HG02973 (cell line): ENCODE data around the gene LTA.
A peak's percentile ranks its signal among the peaks of the same experiment; 100 is the strongest.
"Not testable (repeated sequence)": the region's sequence is repeated elsewhere in the genome, so short reads cannot be mapped to it uniquely, and the experiment has no call there.

Experiments
- ATAC-seq: cut with Tn5 transposase; IDR thresholded peaks from one replicate; pipeline ENCODE4 v1.9.1; 2021; ENCODE audit warnings: moderate library complexity; ENCODE audit not compliant: unreplicated experiment

The LTA gene

DNA sequence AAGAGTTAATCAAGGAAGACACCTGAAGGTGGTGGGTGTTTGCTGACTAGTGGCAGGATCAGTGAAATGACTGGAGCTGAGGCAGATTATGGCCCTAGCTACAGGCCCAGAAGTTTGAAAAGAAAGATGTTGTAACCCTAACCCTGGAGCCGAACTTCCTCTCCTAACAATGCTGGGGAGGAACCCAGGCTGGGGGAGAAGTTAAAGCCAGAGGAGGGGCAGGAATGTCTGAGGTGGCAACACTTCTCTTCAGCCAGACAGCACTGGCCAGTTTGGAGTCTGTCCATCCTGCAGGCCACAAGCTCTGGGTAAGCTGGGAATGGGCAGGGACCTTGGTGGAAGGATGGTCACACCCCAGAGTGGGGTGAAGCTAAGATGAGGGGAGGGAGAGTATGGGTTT is 13.9 kb downstream of the LTA start, which contains the start of gene LST1:
Gene LST1, plus strand, starts transcription at position 270 of the 400 bp plus-strand sequence. CDS start 1,023 bp downstream, outside the sequence.
- ATAC-seq = no peak

DNA sequence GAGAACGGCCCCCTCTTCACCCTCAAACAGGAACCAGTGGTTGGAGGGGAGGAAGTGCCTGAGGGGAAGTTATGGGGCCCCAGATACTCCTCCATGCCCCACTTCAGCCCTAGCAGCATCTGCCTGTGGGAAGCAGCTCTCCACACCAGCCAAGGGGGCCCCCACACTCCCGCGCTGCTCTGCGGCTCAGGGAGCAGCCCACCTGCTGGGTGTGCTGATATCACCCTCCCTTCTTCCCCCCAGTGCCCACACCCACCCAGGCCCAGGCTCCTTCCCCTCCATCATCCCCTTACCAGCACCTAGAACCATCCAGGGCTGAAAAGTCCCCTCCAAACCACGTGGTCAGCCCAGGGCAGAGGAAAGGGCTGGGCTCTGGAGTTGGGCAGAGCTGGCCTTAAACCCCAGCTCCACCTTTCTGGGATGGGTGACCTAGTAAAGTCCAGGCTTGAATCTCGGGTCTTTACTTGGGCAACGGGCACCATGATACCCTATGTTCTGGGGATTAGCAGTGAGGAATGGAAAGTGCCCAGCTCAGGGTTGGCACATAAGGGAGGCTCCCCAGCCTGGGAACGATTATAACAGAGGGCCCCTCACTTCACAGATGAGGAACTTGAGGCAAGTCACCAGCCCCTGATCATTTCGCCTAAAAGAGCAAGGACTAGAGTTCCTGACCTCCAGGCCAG is 14.7 kb downstream of the LTA start:
- ATAC-seq = no peak

DNA sequence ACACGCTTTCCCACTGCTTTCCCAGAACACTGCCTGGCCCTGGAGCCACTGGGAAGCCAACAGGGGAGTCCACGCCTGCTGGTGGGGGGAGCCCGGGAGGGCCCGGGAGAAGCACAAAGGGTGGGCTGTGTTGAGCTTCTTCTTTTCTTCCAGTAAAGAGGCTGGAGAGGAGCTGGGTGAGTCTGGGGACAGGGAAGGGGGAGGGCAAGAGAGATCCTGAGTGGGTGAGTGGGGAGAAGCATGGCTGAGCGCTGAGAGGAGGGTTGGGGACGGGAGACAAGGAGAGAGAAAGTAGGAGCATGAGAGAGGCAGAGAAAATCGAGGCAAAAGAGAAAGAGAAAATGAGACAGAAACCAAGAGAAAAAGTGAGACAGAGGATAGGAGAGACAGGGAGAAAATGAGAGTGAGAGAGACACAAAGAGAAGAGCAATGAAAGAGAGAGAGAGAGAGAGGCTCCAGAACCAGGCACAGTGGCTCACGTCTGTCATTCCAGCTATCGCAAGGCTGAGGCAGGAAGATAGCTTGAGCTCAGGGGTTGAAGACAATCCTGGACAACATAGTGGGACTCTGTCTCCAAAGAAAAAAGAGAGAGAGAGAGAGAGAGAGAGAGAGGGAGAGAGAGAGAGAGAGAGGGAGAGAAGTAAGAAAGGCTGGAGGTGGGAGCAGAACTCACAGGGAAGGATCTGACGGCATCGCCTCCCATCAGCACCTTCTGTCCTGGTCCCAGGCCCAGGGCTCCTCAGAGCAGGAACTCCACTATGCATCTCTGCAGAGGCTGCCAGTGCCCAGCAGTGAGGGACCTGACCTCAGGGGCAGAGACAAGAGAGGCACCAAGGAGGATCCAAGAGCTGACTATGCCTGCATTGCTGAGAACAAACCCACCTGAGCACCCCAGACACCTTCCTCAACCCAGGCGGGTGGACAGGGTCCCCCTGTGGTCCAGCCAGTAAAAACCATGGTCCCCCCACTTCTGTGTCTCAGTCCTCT is 16.0 kb downstream of the LTA start:
- ATAC-seq = no peak

DNA sequence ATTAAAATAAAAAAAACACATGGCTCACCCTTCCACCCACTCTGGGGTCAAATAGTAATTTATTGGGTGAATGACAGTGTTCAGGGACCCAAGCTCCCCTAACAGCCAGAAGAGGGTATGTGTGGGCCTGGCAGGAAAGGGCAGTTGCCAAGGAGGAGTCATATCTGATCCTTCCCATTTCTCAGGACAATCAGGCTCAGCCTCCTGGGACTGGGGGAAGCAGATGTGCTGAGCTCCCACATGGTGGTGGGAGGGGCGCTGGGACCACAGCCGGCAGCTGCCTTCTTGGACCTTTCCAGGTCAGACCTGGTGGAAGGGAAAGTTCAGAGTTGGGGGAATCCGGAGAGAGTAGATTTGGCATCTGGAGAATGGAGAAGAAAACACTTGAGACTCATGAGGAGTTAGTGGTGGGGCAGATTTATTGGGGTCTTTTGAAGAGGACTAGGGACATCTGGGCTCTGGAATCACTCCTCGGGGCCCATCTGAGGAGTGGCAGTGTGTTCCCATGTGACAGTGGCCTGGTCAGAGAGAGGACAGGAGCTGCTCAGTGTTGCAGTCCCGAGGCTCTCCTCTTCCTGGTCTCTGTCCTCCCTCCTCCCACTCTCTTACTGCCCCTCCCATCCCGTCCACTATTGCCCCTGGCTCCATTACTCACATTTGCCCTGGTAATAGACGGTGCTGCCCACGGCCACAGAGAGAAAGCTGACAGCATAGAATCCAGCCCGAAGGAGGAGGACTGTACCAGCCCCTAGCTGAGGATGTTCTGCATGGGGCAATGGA is 17.0 kb downstream of the LTA start:
- ATAC-seq = no peak

DNA sequence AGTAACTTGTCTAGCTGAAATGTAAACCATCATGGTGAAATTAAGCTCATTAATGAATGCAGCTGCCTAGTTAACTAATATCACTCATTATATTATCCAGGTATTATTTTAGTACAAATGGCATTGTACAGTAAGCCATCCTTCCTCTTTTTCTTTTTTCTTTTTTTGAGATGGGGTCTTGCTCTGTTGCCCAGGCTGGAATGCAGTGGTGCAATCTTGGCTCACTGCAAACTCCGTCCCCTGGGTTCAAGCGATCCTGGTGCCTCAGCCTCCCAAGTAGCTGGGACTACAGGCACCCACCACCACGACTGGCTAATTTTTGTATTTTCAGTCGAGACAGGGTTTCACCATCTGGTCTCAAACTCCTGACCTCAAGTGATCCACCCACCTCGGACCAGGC is 18.6 kb downstream of the LTA start:
- ATAC-seq = not testable (repeated sequence)

DNA sequence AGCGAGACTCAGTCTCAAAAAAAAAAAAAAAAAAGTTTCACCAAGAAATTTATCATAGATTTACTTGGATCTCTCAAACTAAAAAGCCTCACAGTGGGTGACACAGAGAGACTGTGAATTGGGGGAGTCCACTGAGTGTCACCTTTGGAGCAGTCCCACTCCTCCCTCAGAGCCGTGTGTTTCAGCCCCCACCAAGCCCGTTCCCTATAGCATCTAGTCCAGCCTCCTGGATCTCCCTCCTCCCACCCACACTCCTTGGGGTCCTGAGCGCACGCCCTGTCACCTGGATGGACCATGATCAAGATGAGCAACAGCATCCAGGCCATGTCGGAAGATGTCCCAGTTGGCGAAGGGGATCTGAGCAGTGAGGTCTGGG is 20.3 kb downstream of the LTA start:
- no peak for ATAC-seq

DNA sequence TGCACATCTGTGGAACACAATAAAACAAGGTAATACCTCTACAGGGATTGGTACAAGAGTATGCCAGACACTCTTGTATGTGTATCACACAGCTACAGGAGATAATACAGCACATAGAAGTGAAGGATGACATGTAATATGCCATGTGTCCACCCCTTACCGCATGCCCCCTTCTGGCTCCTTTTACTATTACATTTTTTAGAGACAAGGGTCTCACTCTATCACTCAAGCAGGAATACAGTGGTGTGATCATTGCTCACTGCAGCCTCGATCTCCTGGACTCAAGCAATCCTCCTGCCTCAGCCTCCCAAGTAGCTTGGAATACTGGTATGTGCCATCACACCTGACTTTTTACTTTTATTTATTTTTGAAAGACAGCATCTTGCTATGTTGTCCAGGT is 24.9 kb downstream of the LTA start:
- ATAC-seq = no peak

DNA sequence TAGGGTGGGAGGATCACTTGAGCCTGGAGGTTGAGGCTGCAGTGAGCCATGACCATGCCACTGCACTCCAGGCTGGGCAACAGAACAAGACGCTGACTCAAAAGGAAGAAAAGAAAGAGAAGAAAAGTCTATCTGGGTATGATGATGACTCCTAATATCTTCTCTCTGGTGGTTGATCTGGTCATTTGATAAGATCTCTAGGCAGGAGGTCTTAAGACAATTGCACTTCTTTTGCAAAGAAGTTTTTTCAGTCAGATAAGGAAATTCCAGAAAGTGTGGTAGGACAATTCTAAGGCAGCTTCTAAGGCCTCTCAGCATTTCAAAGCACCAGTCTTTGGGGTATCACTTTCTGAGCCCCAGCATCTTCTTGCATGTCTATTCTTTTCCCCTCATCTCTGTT is 35.2 kb downstream of the LTA start:
- ATAC-seq = no peak

DNA sequence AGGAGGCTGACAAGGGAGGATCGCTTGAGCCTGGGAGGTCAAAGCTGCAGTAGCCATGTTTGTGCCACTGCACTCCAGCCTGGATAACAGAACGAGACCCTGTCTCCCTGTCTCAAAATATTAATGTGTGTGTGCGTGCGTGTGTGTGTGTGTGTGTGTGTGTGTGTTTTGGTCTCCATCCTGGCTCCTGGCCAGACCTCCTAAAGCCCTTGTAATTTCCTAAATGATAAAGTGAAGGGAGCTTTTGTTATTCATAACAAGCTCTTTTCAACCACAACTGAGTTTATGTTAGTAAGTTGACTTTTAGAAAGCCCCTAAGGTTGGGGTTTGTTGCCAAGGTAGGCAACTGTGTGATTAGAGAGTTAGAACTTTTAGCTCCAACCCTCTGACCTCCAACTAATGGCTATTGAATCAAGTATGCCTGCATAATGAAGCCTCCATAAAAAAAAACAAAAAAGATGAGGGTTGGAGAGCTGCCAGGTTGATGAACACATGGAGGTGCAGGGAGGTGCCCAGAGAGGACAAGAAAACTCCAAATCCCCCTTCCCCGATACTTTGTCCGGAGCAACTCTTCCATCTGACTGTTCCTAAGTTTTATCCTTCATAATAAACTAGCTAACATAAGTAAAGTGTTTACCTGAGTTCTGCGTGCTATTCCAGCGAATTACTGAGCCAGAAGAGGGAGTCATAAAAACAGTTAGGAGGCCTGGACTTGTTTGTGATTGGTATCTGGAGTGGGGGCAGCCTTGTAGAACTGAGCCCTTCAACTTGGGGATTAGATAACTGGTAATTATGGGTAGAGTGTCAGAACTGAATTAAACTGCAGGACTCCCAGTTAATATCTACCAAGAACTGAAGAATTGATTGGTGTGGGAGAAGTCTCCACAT is 37.7 kb downstream of the LTA start:
- ATAC-seq = no peak

DNA sequence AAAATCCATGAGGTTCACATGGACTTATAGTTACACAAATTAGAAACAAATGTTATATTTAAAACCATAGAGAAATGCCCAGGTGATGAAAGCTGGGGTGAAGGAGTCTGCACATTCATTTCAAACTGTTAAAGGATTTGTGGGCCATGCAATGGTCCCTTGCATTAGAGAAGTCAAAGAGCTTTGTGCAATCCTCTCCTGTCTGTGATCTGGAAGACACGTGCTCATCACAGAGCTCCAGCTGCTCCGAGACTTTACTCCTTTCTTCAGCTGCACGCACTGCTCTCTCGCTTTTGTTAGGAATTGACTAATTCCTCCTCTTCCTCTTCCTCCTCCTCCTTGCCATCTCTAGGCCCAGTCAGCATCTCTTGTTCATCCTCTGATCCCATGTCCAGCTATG is 38.9 kb downstream of the LTA start:
- no peak for ATAC-seq

DNA sequence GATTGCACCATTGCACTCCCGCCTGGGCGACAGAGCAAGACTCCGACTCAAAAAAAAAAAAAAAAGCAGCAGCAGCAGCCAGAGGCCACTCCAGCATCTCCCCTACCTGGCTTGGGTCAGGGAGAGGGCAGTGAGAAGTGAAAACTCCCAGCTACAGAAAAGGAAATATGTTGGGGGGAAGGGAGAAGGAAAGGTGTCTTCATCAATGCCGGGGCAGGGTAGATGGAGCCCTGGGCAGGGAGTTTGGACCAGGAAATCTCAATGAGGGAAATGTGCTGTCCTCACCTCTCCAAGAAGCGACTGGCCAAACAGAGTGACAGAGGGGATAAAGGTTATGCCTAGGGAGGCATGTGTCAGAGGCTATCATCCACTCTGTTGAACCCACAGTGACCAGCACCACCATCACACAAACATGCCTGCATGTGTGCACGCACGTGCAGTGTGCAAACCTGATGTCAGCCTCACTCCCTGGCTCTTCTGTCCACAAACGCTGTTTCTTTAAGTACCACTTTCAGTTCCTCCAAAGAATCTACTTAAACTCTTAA is 42.1 kb downstream of the LTA start:
- no peak for ATAC-seq

DNA sequence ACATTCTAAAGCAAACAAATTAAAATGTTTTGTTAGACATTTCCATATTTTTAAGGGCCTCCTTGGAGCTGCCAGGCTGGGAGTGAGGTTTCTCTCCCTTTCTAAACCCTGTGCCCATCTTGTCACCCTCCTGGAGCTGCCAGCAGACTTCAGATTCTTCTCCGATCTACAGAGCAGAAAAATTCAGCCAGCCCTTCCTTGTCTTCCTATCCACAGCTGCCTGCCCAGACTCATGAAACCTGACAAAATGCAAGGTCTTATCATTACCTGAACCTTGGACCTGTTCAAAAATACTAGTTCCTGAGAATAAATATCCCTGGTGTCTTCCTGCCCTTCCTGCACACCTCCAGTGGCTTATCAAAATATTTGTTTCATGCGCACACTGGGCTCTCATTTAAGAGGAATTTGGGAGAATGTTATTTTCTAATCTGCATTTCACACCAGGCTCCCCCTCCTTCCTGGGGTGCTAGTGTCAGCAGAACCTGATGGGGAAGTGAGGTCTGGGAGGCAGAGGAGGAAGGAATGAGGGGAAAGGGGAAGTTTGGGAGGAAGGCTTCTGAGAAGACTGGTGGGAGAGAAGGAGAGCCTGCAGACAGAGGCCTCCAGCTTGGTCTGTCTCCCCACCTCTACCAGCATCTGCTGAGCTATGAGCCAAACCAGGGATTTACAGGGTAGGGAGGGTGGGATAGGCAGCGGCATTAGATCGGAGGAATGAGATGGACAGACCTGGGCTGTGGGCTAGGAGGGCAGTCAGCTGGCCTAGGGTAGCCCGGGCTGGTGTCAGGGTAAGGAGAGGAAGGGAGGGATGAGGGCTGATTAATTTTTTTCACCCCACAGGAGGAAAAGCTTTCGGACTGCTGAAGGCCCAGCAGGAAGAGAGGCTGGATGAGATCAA is 42.8 kb downstream of the LTA start, which contains the start of gene AIF1:
Gene AIF1, plus strand, starts transcription at position 551 of the 895 bp plus-strand sequence. Its CDS starts 96 bp downstream, at position 647.
- ATAC-seq = no peak

DNA sequence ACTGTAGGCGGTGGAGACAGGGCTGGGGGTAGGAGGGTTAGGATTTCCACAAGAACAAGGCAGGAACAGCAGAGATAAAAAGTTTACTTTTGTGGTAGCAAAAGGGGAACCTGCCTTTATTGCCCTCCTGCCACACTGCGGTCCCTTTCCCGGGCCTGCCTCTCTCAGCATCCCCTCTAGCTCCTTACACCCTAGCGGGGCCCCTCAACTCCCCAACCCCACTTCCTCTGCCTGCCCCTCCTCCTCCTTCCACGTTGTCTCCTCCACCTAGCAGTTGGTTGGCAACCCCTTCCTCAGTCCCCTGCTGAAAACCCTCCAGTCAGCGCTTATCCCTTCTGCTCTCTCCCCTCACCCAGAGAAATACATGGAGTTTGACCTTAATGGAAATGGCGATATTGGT is 43.7 kb downstream of the LTA start:
- ATAC-seq = no peak

DNA sequence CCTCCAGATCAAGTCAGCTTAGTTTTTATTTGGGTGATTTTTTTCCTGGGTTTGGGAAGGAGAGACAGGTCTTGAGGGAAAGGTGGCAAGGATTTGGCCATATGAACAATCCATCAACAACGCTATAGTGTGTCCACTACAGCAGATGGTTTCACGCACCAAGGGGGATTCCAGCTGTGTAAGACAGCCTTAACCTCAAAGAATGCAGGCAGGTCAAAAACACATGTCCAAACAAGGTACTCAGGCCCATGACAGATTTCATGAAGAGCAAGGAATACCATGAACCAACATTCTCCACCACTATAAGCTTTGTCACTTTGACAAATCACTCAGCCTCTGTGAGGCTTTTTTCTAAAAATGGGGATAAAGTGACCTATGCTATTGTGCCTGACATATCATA is 44.9 kb downstream of the LTA start:
- no peak for ATAC-seq

DNA sequence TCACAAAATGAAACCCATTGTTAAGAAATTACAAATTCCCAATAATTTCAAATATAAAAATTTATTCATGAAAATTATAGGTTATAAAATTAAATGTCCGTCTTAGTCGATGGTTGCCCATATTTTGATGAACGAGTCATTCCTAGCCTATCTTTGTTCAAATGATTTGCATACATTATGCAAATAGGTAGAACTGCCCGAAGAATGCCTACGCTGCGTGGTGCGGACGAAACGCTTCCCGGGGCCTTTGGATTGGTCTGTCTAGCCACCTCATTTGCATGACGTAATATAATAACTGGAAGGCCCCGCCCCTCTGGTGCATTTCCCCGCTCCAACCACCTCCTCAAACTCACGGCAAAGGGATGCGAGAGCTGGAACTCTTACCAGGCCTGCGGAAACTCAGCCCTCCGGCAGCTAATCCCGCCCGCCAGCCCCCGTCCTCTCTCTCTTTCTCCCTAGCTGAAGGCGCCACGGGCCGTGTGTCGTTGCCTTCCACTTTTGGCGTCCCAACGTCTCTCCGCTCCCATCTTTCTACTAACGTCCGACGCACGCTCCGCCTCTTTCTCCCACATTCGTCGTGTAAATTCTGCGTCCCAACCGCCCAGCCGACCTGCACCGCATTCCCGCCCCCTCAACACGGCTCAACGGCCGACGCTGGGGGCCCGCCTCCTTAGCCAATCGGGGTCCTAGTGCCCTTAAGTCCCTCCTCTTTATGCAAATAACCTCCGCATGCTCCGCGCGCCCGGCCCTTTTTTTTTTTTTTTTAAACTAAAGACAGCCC is 47.9 kb downstream of the LTA start:
- ATAC-seq = peak; percentile 64

DNA sequence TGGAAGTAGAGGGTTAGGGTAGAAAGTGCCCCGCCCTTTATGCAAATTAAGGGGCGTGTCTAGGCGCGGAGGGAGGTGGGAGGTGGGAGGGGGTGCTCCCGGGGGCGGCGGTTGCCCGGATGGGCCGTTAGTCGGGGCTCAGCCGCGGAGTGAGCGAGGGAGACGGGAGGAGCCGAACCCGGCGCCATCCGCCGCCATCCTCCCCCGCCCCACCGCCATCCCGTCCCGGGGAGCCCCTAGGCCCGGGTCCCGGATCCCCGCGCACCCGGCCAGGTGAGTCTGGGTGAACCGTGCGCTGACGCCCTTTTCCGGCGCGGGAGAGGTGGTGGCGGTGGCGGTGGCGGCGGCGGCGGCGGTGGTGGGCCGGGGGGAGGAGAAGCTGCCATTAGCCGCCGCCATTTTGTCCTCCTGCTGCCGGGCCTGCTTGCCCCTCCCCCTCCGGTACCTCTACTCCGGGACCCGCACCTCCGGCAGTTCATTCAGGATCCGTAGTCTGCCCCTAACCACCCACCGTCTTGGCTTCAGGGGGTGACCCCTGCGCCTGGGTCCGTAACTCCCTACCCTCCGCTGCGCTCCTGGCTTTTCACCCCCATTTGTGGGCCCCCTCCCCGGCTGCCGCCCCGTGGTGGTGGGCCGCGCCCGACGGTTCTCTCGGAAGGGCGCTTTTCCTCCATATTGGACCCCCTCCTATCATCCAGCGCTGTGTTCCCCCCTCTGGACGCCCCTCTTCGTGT is 48.7 kb downstream of the LTA start, which contains the start of gene PRRC2A:
Gene PRRC2A, plus strand, starts transcription at position 130 of the 734 bp plus-strand sequence. CDS start 2,075 bp downstream, outside the sequence.
- peak; percentile 47 for ATAC-seq

DNA sequence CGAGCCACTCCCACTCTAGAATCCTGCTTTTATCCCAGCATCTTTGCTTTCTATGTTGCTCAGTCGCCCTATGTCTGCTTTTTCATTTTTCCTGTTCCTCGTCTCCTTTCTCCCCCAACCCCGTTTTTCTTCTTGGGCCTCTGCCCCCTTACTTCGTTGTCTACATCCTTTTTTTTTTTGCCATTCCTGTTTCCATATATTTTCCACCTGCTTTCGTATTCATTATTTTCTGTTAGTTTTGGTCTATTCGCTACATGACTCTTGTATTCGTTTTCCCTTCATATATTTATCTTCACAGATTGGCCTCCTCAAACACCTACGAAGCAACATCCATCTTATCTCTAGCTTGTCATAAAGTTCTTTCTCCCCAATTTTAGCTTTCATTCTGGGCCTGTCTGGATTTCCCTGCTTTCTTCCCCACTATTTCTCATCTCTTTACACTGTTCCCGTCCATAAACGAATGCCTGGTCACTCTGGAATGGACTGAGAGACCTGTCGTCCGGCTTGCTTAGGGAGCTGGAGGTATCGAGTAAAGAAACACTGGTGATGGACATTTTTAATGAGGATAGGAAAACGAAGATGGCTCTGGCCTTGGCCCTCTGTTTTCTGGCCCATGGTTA is 49.3 kb downstream of the LTA start:
- no peak for ATAC-seq
